GM21390 (cell line): ENCODE results near the gene APBB2.

Experiments used
- ATAC-seq: cut with Tn5 transposase; IDR thresholded peaks from one replicate; pipeline ENCODE4 v1.9.1; 2021; ENCODE audit not compliant: unreplicated experiment

Gene APBB2

DNA sequence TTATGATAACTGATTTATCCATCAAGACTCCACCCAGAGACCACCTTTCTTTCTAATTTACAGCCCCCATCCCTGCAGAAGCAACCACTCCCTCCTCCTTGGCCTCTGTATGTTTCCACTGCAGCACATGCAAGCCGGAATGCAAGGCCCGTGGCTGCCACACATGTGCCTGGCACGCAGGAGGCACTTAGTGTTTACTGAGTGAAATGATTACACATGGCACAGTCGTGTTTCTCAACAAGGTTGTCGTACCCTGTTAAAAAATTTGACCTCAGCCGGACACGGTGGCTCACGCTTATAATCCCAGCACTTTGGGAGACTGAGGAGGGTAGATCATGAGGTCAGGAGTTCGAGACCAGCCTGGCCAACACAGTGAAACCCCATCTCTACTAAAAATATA lies 104.3 kb downstream of the APBB2 start:
- no peak for ATAC-seq

DNA sequence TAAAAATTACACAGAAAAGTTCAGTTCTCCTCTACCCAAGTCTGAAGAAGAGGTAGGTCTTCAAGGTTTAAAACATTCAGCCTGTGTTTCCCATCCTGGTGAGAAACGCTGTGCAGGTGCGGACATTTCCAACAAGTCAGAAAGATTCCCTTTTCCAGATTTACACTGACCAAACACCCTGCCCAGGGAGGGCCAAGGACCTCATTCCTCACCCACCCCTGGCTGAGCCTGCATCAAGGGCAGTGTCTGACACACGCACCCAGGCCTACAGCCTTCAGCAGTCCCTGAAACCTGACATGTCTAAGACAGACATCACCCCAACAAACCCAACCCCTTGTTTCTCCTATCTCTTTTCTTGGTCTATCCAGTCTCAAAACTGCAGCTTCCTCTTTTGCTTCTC lies 105.9 kb downstream of the APBB2 start:
- ATAC-seq = no peak

DNA sequence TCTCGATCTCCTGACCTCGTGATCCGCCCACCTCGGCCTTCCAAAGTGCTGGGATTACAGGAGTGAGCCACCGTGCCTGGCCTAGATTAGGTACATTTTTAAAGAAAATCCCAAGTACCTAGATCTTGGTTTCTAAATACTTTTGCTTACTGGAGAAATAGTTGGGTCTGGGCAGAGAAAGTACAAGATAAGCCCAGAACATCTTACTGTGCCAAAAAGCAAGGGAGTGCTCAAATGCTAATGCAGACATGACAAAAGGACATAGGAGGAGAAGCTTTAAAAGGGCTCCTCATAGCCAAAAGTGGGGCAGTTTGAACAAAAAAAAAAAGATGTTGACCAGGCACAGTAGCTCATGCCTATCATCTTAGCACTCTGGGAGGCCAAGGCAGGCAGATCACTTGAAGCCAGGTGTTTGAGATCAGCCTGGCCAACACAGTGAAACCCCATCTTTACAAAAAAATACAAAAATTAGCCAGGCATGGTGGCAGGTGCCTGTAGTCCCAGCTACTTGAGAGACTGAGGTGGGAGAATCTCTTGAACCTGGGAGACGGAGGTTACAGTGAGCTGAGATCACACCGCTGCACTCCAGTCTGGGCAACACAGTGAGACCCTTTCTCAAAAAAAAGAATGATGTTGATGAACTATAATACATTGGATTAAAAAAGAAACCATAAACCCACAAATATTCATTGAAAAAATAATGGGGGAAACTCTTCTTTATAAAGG lies 107.5 kb downstream of the APBB2 start:
- no peak for ATAC-seq

DNA sequence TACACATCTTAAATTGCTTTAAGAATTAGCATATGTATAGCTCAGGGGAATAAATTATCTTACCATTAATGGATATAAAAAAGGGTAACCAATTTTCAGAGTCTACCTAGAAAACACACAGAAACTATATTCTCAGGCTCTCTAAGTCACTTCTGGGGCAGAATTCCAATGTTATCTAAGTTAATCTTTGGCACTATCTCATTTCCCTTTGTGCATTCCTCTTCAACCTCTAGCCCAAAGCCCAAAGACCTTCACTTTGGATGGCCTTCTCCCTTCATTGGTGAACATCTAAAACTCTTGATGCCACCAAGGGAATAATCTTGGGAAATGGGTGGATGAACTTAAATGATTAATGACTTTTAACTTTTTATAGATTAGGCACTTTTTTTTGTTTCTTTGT lies 108.3 kb downstream of the APBB2 start:
- ATAC-seq = no peak

DNA sequence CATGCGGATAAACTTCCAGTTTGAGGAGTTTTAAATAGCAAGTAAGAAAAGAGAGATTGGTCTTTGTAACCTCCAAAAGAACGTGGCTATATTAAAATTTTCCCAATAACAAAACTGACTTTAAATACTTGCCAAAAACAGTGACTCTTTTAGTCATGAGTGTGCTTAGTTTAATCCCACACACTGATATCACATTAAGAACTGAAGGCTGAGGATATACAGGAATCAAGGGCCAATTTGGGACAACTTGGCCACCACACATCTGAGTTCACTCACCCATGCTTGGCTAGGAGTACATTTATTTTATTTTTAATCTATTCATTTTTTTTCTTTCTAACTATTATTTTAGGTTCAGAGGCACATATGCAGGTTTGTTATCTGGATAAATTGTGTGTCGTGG lies 110.2 kb downstream of the APBB2 start:
- no peak for ATAC-seq

DNA sequence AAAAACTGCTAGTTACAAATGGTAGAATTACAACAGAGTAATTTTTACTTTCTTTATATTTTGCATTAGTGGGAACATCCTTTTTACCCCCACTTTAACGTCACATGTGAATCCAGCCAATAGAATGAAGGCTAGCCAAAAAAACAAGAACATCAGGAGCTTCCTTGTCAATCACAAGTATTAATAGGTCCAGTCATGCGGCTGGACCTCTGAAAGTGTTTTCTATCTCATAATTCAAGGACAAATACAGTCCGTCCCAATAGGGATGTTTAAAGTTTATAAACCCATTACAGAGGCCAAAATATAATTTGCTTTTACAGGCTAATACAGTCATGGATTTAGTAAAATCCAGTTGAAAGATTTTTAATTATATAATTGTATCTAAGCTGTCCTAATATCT lies 110.7 kb downstream of the APBB2 start:
- ATAC-seq = no peak

DNA sequence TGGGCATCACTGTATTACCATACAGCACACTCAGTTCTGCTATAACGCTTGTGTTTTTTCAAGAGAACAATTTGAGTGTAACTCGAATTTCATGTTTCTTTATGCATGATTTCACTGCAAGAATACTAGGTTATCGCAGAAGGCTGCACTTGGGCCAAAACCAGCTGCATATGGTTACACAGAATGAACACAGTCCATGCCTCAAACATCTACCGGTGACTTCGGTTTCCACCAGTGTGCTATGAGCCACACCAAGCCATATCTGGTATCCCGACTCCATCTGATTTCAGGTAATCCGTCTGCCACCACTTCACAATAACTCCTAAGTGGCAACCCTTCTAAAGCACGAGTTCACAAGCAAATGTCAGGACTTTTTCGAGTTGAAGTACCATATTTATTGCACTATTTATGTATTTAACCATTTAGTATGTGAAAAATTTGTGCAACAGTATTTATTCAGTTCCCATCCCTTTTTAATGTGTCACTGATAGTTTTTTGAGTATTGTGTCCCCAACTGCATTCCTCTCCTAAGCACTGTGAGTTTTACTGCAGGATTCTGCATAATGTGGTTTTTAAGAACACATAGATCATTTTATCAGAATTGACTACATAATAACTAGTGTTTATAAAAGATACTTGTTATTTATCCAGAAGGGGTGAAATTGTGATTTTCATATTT lies 111.8 kb downstream of the APBB2 start:
- no peak for ATAC-seq

DNA sequence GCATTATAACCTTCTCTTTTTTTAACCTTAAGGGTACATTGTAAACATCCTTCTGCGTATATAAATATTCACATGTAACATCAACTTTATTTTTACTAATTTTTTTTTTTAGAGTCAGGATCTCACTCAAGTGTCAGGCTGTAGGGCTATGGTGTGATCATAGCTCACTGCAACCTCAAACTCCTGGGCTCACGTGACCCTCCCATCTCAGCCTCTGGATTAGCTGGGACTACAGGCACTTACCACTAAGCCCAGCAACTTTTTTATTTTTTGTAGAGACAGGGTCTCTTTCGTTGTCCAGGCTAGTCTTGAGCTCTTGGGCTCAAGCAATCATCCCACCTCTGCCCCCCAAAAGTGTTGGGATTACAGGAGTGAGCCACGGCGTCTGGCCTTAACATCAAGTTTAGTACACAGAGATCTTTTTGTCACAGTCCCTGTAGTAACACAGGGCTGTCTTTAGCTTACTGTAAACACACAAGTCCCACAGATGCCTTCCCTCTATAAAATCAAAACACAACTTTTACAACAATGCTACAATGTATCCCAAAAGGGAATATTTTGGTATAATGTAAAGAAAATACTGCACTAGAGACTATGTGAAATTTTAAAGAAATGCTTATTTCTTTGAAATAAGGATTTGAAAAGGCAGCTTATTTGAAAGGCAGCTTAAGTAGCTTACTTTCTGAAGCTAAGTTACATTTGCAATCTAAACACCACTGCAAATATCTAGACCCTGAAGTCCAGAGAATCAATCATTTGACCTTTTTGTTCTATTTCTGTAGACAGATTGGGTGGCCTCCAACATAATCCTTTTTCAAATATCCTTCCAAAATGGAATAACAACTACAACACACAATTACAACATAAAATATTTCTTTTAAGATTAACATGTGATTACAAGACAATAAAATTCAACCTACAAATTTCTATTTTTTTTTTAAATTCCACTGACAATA lies 116.0 kb downstream of the APBB2 start:
- no peak for ATAC-seq

DNA sequence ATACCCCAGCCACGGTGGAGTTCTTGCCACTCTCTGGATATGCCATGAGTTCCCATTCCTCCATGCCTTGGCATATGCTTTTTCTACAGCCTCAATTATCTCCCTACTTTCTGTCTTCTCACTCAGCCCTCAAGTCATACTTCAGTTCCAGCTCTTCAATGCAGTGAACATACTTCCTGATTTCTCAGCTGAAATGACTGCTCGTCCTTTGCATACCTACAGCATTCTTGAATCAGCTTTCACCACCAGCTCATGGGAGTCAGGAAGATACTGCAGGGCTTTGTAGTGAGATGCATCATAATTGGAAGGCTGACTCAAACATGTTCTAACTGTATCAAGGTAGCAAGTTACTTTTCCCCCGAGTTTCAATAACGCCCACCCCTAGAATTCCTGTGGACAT lies 118.4 kb downstream of the APBB2 start:
- no peak for ATAC-seq

DNA sequence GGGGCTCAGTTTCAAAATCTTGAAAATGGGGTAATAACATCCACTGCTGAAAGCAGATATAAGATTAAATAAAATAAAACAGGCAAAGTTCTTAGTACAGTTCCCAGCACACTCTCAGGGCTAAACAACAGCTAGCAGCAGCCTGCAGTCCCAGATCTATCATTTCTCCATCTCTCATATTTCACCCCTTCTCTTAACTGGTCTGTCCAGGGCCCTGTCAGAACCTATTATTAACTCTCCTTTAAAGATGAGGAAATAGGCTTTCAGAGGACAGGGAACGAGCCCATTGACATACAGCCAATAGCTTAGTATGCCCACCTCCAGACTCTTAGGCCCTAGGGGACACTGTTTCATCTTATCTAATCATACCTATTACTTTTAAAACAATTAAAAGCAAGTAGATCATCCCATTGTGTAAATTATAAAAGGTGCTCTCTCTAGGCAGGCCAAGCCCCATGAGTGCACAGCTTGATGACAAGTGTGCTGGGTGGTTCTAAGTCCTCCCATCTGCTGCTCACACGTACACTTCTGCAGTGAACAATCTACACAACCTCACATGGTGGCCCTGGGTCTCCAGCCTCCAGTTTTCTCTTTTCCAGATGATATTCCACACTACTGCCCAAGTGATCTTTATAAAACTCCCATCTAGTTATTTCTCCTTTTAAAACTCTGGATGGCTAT lies 119.0 kb downstream of the APBB2 start:
- ATAC-seq = no peak

DNA sequence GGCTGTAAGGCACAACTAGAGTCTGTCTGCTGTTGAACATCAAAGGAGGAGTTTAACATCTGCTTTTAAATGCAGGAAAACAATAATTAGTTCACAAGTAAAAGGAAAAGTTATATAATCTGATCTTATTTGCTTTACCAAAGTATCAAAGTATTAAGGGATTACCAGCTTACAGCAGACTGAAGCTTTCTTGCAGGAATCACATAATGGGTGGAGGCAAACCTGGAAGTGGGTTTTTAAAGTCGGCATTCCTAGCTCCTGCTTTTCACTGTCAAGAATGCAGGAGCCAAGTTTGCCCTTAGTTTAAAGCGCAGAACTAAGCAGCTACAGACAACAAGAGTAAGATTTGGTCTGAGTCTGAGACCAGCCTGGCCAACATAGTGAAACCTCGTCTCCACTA lies 122.2 kb downstream of the APBB2 start:
- ATAC-seq = no peak

DNA sequence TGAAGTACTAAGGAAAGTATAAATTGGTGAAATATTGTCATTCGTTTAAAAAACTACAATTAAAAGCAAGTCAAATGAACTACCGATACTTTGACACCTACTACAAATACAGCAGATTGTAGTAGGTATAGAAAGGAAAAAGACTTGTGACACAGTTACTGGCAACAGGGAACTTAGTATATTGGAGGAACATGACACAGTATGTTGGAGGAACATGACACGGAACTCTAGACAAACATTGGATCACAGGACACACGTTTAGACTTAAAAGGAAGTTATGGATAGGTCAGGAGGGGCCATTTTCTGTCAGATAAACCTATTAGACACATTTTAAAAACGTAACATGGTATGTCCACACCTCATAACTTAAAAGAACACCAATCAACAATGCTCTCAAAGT lies 132.5 kb downstream of the APBB2 start:
- ATAC-seq = no peak

DNA sequence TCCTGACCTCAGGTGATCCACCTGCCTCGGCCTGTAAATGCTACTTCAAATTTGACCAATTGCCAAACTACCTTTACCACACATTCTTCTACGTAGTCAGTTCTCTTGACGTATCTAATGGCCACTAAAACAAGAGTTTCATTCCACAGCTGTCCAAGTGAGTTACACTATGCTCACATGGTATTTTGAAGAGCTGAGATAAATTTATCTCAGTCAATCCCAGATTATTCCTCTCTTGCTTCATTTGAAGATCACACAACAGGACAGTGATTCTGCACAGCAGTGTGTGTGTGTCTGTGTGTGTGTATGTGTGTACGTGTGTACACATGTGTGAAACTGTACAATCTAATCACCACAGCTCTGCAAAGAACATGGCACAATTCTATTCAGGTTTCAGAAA lies 133.4 kb downstream of the APBB2 start:
- no peak for ATAC-seq

DNA sequence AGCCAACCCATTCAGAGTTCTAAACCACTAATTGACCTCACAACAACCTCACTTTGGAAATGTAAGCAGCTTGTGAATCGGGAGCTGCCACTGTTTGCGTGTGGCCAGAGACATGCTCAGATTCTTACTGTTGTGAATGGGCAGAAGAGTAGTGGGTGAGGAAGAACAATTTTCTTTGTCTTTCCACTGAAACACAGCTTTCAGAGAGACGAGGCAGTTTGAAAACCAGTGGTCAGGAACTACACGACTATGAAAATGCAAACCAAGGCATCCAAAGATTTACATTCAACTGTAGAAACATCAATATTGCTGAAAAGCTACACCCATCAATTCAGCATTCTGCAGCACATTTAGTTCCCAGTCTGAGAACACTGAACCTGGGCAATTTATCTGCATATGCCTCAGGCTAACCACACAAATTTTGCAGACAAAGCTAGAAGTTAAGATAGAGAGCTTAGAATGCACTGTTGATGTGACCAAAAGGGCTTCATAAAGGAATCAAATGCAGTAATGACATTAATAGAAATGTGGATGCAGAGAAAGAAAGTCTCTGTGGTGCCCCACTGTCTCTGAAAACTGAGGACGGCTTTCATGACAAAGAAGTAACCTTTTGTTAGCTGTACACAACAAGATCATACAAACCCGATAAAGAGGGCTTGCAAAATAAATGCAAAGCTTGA lies 134.3 kb downstream of the APBB2 start:
- ATAC-seq = no peak

DNA sequence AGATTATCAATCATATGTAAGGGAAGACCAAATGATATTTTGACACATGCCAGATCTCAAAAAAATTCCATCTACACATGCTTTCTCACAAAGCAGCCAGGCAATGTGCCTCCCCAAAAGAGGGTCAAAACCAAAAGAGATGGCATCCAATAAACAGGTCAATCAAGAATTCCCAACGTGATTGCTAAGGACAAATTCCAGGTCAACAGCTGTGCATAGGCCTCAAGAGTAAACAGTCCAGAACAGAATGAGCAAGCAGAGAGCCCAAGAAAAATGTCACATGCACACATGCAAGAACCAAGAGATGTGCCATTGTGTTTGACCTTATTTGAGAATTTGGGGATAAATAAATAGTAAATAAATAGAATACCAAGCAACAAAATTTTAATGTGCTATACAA lies 136.7 kb downstream of the APBB2 start:
- no peak for ATAC-seq

DNA sequence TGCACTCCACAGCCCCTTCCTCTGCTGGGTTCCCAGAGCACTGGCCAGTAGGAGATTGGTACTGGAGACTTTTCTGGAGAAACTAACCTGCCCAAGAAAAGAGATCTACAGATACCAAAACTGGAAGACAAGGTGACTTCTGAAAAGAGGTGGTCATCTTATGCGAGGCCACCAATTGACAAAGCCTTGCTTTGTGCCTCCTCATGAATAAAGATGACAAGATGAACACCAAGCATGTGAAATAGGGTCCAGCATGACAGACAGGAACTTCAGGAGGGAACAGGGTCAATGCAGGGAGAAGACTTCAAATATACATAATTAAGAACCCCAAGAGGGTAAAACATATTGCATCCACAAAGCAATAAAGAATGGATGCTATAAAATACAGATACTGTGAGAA lies 137.9 kb downstream of the APBB2 start:
- no peak for ATAC-seq

DNA sequence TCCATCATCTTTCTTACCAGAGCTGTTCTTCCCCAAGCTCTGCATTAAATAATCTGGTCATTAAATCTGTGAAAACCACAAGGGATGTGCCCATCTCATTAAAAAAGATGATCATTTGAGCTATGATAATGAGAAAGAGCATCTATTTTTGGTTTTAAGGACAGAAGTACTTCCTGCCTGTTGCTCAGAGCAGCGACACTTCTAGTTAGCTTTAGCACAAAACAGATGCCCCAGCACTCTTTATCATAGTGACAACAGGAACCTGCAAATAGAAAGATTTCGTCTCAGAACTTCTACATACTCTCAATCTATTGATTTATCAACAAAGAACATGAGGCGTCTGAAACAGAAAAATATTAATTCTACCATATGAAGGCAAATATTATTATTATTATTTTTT lies 140.1 kb downstream of the APBB2 start:
- no peak for ATAC-seq

DNA sequence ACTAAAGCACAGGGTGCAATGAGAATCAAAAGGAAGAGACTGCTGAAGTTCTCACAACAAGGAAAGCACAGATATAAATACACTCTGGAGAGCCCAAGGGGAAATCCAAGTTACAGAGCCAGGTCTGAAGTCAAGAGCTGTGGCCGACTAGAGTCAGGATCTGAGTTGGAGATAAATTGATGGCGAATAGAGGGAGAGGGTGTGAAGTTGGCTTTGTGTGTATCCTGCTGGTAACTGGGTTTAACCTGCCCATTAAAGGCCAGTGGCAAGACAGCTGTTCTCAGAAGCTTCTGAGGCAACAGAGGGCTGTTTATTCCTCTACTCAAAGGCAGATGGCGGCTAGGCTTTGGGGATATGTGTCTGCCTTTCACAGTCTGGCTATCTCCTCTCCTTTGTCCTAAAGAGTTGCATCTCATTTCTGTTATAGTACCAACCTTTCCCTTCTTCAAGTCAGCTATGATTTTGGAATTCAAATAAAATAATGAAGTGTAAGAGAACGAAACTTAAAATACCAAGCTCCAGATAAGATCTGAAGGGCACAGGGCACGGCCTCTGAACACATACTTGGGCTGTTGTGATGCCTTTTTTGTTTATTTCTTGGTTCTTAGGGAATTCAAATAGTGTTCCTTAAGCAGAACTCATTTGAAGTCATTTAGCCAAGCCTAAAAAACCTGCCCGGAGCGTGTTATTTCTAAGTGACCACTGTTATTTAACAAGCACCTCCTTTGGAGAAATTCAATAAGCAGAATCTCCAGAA lies 142.1 kb downstream of the APBB2 start:
- no peak for ATAC-seq

DNA sequence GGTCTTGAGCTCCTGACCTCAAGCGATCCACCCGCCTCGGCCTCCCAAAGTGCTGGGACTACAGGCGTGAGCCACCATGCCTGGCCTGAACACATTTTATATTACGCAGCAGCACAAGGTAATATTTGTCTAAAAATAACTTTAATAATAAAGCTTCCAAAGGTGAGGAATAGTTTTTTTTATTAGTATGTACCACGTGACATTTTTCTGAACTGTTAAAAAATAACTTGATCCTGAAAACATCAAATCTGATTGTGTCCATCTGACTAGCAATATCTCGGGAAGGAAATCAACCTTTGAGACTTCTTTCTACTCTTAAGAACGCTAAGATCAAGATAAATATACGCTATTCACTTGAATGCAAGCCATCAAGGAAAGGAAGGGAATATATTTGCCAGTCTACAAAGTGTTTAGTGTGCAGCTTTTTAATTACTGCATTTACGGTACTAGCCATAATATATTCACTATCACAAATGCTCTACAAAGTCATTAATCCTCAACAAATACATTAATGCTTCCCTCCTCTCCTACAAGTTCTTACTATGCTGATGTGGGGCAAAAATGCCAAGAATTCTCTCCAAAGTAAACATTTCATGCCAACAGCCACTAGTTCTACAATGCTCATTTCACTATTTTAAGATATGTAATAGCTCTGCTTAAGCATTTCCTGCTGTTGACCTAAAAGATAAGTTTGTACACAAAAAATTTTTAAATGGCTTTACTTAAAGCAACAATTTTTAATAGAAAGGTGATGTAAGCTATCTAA lies 143.6 kb downstream of the APBB2 start:
- no peak for ATAC-seq
